ENCODE results near the gene DNMT3B. TPM values are rescaled to one million over a fixed set of nuclear protein-coding genes. Genes with fewer than 3 reads are reported as not detected.
"Not testable (repeated sequence)": the region's sequence is repeated elsewhere in the genome, so short reads cannot be mapped to it uniquely, and the experiment has no call there.

DNMT3B gene
- 3.8 TPM for polyA plus RNA-seq (2013, experiment 1 of 2; ENCODE audit: insufficient read length)
- polyA plus RNA-seq (2013, experiment 2 of 2; ENCODE audit: insufficient read length) = 4.1 TPM

- peak; percentile 86 for DNase-seq
These were observed at the start of gene DNMT3B for GRCh38 chr20:32761831-32762753. Gene DNMT3B (plus strand): TSS chr20:32762385. CDS start chr20:32780324, 17,939 bp downstream.

- DNase-seq = no peak
These were observed 43.3 kb upstream of the DNMT3B start for GRCh38 chr20:32718749-32719348.

GRCh38 chr20:32727683-32728082 lies 34.5 kb upstream of the DNMT3B start:
- DNase-seq = peak; percentile 51

GRCh38 chr20:32728435-32728834 lies 33.8 kb upstream of the DNMT3B start:
- not testable (repeated sequence) for DNase-seq

- not testable (repeated sequence) for DNase-seq
These were observed 32.9 kb upstream of the DNMT3B start for GRCh38 chr20:32729334-32729733.

- DNase-seq = no peak
These were observed 30.3 kb upstream of the DNMT3B start for GRCh38 chr20:32731882-32732266.

GRCh38 chr20:32737371-32738223 lies 24.6 kb upstream of the DNMT3B start:
- peak; percentile 77 for DNase-seq

- DNase-seq = no peak
These were observed 21.0 kb upstream of the DNMT3B start for GRCh38 chr20:32741151-32741550.

- DNase-seq = no peak
These were observed 19.6 kb upstream of the DNMT3B start for GRCh38 chr20:32742322-32743236.

- DNase-seq = peak; percentile 51
These were observed 18.7 kb upstream of the DNMT3B start, which contains the start of gene COMMD7 for GRCh38 chr20:32743237-32744112. Gene COMMD7 (minus strand): TSS chr20:32743467. CDS start chr20:32743391, 76 bp downstream.

GRCh38 chr20:32749914-32750637 lies 12.1 kb upstream of the DNMT3B start:
- DNase-seq = peak; percentile 14

GRCh38 chr20:32751293-32751692 lies 10.9 kb upstream of the DNMT3B start:
- no peak for DNase-seq

GRCh38 chr20:32751702-32752457 lies 10.3 kb upstream of the DNMT3B start:
- no peak for DNase-seq

GRCh38 chr20:32752458-32753250 lies 9.5 kb upstream of the DNMT3B start:
- DNase-seq = peak; percentile 71

- peak; percentile 31 for DNase-seq
These were observed 8.5 kb upstream of the DNMT3B start for GRCh38 chr20:32753731-32754130.

GRCh38 chr20:32756156-32756555 lies 6.0 kb upstream of the DNMT3B start:
- DNase-seq = no peak

GRCh38 chr20:32761417-32761830 lies 761 bp upstream of the DNMT3B start:
- no peak for DNase-seq

- no peak for DNase-seq
These were observed 593 bp downstream of the DNMT3B start for GRCh38 chr20:32762754-32763201.

Measured in fibroblast of skin of scalp (primary cell).